Pons (tissue), 1 donor: ENCODE results near the gene CD44.

Experiments used
- DNase-seq: peaks from one replicate; pipeline ENCODE4 v3.0.0-alpha.2; 2016; ENCODE audit warnings: low spot score

Gene CD44

DNA sequence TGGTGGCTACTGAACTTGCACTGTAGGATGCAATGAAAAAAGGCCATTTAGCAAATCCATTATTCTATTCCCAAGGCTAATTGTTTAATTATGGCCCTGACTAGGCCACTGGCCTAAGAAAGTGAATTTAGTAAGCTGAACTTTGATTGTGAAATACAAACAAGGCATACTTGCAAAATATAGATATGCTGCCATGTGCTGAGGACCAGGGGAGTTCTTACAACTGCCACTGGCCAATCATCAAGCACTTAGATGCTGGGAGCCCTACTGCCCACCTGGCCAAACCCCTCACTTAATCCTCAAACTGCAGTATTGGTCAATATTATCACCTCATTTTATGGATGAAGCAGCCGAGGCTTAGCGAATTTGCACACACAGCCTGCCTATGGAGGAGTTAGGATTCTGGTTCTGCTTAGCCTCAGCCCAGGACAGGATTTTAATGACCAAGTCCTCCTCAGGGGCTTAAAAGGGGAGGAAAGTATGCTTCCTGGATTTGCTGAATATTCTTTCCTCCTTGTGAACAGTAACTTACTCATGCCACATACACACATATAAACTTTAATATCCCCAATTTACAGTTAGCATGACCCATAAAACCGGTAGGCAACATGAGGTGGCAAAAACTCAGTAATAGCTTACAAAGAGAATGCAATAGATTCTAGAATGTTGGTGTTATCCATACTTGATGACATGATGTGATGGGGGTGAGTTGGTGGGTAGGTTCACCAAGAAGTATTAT lies 39.3 kb downstream of the CD44 start:
- no peak for DNase-seq

DNA sequence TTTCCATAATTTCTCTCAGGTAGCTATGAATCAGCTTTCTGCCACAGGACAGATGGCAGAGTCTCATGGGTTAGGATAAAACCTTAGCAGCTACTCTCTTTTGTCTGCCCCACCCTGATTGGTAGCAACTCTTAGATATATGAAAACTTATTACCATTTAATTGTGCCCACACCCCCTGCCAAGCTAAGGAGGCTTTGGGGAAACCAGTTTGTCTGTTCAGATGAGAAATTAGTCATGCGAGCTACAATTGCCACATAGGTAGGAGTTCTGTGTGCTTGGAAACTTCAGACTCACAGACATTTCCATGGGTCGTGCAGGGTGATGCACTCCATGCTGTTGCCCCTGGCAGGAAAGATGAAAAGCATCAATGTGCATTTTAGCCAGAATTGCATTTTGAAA lies 39.9 kb downstream of the CD44 start:
- no peak for DNase-seq

DNA sequence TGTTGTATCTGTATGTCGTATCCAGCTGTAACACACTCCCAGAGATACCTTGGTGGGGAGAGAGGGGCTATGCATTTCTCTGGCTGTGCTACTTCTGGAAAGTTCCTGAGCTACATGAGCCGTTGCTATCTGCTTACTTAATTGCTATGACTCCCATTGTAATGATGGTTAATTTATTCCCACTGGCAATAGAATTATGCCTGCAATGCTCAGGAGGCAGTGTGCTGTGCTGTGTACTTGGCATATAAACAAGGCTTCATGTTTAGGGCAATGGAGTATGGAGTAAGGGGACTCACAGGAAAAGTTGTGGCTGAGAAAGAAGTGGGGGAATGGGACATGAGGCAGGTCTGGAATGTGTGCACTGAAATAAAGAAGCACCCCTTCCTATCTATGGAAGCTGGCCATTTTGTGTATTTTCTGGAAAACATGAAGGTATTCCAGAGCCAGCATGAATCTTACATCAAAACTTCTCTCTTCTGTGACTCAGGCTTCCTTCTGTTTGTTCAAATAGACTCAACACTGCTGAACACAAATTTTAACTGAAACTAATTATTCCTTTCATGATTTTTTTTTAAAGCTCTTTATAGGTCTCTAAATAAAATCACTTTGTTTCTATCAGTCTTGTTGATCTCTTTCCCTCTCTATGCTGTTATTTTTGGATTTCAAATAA lies 40.6 kb downstream of the CD44 start:
- DNase-seq = no peak

DNA sequence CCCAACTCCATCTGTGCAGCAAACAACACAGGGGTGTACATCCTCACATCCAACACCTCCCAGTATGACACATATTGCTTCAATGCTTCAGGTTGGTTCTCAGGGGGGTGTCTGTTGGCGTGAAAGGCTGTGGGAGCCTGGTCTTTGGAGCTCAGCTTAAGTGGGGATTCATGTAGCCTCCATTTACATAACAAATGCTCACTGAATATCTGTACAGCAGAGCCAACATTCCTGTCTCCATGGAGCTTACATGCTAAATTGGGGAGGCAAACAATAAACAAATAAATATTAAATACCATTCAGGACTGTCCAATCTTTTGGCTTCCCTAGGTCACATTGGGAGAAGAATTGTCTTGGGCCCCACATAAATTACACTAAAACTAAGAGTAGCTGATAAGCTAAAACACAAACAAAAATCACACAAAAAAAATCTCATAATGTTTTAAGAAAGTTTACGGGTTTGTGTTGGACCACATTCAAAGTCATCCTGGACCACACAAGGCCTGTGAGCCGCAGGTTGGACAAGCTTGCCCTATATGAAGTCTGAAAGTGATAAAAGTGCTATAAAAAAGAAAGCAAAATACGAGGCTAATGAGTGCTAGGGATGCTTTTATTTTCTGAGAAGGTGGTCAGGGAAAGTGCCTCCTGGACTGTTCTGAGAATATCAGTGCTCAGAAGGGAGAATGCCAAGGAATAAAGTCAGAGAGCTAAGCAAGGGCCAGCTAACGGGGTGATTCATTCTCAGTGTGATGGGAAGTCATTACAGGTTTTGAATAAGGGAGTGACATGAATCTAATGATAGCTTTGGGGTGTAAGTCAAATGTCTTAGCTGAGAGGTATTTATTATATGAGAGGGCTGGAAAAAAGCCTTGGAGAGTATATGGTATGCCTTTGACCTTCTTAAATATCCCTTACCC lies 41.6 kb downstream of the CD44 start:
- no peak for DNase-seq

DNA sequence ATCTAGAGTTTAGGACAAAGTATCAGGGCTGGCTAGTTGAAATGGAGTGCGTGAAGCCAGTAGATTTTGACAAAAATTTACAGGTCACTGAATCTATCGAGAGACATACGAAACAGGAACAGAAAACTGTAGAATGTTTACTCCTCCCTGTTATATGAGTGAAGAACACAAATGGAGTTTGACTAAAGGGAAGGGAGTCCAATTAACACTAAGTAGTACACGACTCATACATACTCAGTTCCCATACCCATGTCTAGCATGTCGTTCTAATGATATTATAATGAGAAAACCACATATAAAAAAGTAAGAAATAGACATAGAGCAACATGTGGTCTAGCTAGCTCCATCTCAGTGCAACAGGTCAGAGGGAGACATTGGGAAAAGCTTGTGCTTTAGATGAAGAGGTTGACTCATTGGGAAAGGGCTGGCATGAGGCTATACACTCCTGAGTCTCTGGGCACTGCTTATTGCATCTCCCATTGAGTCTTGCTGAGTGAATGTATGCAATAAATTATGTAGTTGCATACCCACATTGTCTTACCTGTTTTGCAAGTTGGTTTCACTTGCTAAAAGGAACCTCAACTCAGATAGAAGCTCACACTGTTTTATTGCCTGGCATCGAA lies 43.5 kb downstream of the CD44 start:
- DNase-seq = no peak

DNA sequence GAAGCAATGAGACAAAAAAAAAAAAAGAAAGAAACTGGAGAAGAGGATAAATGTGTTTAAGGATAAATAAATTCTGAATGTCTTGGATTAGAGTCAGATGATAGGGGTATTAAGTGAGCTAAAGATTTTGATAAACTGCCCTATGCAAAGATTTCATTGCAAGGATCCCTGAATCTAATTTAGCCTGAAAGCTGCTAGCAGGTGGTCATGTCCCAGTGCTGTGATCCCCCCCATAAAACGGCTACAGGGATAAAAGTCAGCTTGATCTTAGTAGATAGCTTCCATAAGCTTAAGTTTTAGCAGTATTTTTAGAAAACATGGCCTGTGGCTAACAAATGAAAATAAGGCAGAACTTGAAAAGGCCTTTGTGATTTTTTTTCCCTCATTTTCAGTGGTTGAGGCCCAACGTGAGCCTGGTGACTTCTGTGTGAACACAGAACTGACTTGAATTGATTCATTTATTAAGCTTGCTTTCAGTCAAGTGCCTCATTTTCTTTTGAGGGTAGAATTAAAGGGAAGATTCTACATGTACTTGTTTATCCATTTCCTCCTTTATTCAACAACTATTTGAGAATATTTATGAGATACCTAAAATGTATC lies 44.5 kb downstream of the CD44 start:
- DNase-seq = peak; percentile 65

DNA sequence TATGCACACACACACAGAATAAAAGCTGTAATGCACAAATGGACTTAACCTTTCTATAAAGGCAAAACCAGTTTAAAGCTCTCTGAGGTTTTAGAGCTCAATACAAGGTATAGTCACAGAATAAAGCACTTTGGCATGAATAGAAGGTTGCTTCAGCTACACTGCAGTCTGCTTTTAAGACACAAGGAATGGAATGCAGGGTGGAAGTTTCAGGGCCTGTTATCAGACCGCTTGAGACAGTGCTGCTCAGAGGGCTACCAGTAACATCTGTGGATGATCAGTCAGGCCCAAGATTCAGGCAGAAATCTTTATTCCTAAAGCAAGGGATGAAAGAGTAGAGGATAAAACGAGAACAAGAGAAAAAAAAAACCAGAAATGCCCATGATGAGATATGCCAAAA lies 46.7 kb downstream of the CD44 start:
- DNase-seq = no peak

DNA sequence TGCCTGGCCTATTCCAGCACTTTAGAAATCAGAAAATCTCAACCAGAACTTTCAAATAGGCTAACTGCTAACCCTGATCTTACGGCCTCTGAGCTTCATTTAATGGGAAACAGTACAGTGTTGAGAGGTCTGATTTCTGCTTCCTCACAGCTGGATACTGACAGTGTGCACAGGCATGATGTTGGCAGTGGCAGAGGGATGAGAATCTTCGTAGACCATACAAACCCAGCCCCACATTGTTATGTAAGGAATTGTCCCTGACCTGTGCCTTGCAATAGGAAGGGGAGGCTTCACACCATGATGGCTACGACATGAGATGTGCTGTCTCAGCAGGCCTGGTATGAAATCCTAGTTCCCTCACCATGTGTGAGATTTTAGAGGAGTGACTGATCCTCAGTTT lies 49.0 kb downstream of the CD44 start:
- DNase-seq = no peak

DNA sequence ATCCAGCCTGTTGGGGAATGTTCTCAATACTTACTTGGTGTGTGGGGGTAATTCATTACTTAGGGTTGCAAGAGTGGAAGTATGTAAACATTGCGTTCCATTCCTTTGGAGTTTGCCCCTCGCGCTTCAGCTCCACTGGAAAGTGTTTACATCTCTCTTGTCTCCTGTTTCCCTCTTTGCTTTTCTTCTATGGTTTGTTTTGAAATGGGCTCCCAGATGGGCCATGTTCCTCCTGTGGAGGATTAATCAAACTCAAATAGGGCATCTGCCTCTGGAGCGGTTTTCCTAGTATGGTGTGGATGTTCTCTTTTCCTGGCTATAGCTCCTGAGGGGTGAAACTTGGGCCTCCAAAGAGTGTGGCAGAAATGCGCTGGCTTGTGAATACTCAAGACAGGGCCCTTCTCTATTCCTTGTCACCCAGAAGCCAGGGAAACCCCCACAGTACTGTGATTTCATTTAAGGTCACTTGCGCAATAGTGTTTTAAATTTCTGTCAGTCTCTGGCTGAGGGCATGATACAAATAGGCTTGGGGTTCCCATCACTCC lies 51.9 kb downstream of the CD44 start:
- DNase-seq = no peak

DNA sequence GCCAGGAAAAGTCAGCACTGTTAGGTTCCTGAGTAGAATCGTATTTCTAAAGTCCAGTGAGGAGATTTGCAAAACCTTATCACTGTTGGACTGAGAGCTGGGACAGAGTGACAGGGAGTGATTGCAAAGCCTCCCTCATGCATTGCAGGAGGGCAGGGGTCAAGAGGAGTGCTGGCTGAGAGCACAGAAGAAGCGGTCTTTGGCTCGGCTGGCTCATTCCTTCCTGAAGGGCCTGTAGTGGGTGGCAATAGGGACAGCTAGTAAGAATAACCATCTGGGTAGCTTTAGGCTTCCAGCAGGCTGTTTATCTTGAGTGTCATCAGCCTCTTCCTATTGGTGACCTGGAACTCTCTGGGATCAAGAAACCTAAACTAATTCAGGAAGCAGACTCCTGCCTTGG lies 53.4 kb downstream of the CD44 start:
- DNase-seq = no peak

DNA sequence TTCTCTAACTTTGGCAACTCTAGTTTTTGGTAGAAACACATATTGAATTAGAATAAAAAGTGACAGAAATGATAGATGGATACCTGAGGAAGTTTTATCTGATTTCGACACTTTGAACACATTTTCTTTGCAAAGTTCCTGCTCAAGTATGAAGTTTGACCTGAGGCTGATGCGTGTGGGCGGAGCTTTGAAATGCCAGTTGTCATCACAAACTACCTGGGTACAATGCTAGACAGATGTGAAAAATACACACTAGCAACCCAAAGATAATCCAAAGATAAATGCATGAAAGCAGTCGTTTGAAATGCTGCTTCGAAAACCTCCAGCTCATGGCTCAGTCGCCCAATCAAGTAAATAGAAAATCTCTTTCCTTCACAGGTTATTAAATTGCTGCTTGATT lies 54.8 kb downstream of the CD44 start:
- no peak for DNase-seq

DNA sequence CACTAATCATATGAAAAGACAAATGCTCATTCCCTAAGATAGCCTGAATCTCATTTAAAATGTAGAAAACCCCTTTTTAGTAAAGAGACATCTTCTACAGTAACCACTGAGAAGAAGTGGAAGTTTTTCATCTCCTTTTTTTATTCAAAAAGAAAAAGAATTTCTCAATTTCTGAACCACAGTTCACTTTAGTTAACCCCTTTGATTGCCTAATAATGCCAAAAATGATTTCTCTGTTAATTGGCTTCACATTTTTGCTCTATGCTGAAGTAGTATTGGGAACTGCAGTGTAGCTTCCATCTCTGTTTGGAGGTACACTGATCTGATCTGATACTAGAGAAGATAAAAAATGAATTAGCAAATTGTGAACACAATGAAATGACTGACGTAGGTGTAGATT lies 58.3 kb downstream of the CD44 start:
- no peak for DNase-seq

DNA sequence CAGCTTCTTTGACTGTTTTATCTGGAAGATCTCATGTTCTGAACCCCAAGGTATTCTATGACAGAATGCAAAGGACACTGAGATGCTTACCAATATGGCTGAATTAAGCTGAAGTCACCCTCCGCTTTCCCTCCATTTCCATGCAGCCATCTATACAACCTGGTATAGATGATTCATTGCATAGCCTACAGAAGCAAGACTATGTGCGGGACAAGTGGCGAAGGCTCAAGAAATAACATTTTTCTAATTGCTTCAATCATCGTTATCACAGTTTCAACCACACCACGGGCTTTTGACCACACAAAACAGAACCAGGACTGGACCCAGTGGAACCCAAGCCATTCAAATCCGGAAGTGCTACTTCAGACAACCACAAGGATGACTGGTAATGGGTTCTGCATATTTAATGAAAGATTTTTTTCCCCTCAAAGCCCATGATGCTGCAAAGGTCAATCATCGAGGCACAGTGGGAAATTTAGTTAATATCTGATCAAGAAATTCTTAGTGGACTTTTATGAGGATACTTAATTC lies 61.9 kb downstream of the CD44 start:
- no peak for DNase-seq

DNA sequence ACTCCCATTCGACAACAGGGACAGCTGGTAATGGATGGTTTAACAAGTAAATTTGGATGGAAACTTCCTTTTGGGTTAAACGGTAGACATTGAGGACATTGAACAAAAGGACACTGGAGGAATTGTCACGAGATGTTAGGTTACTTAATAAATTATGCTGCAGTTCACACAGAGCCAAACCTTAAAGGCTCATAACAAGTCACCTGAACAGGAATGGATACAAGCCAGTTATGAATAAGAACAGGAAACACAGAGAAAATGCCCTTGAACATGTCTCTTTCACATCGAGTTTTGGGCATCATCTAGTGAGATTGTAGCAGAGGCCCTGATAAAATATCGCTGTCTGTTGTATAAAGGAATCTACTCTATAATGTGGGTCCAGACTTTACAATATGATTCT lies 65.6 kb downstream of the CD44 start:
- DNase-seq = no peak

DNA sequence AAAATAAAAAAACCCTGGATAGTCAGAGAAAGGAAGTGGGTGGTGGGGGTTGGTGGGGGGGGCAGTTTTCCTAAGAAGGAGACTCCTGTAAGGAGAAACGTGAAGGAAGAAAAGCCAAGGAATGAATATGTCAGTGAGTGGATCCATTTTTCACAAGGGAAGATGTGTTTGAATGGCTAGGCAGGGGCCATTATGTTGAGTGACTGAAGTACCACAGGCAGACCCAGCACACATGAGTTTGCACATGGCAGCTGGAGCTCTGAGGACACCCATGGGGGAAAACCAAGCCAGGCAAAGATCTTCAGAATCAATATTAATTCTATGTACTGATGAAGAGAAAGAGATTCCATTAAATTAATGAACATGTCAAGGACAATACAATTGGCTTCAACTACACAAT lies 67.6 kb downstream of the CD44 start:
- no peak for DNase-seq

DNA sequence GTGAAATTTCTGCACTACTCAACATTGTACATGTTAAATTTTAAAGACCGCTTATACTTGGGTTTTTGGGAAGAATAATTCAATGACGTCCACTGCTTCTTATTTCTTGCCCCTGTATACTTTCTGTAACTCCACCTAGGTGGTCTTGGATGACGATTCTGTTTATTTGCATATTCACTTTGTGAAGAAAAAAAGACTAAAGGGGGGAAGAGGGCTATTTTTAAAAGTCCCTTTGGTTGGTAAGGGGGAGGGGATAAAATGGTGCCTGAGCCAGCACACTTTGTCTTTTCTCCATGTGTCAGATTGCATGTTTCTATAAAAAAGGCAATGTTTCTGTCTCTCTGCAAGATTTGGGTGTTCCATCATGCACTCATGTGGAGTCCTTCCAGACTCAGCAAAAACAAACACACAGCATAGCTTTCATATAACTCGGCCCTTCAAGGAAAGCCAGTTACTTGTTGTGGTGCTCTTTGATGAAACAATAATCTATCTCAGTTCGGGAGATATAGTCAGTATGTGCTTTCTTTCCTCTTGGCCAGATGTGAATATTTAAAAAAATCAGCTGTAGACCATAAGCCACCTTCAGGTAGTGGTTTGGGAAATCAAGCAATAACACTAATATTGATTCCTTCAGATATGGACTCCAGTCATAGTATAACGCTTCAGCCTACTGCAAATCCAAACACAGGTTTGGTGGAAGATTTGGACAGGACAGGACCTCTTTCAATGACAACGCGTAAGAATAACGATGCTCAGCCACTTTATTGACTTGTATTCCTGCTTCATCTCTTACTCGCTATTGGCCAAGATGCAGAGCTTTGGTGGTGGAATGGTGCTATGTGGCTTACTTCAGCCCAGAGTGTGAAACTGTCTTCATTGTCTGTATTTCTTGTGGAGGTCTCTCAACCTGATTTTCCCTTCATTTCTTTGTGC lies 68.8 kb downstream of the CD44 start:
- DNase-seq = no peak

DNA sequence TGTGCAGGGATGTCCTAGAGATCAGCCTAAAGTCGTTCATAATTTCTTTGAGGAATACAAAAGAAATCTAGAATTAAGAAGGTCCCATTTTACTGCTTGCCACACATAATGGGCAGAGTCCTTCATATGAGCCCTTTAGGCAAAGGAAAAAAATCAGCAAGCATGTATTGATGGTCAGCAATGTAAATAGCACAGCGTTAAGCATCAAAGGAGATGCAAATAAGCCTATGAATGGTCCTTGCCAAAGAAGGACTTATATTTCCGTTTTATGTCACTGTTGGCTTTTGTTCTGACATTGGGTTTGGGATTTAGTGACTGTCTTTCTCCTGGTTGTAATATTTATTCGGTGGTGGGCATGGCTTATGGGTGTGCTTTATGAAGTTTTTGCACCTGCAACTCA lies 69.8 kb downstream of the CD44 start:
- DNase-seq = no peak

DNA sequence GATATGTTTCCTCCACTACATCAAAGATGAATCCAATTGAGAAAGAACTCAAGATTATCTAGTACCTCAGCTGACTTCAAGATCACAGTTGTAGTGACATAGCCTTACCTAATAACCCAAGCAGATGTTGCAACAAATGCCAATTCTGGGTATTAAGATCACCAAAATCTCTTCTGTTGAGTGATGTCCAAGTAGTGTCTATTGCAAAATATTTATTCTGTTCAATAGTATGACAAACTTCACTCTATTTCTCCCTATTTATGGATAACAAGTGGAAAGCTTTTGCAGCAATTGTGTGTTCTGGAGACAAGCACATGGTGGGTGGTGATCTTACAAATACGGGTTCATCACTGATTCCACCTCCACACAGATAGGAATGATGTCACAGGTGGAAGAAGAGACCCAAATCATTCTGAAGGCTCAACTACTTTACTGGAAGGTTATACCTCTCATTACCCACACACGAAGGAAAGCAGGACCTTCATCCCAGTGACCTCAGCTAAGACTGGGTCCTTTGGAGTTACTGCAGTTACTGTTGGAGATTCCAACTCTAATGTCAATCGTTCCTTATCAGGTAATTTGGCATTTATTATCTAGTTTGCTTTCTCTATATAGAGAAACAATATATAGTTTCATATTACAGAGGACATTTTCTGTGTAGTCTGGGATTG lies 72.0 kb downstream of the CD44 start:
- no peak for DNase-seq

DNA sequence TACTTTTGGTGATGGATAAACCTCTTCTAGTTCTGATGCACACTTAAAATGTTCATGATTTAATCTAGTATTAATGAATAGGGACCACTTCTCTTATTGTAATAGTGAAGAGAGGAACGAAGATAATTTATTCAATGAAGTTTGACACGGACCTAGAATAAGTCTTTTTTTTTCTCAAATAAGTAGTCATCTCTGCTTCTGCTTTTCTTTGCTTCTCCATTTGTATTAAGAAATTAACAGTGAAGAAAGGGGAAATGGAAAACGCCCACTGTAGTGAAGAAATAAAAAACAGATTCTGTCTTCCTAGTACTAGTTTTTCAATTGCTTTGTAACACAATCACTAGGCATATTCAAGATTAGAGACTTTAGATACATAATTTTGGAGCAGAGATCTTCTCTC lies 73.0 kb downstream of the CD44 start:
- DNase-seq = peak; percentile 58
